Measurements from ENCODE around the gene MSTN.
A peak's percentile ranks its signal among the peaks of the same experiment; 100 is the strongest.

Gene MSTN

GRCh38 chr2:190090148-190090547 is 27.6 kb upstream of the MSTN start:
- no peak for DNase-seq (ENCODE audit: low read depth)
- no peak overlapping the region for H3K4me3 ChIP-seq (ENCODE audit: low read depth, low read length)
- in situ Hi-C loops (cut with HindIII; ENCODE audit: low sequenced_read_pairs) = loop anchor here (25.0 kb wide), 1 partner anchor 422 kb away; no protein-coding TSS in a partner anchor
- no peak for TF ChIP-seq CTCF (IDR thresholded peaks at IDR 0.05; ENCODE audit: low read depth, low read length, missing control alignments)

GRCh38 chr2:190088917-190089316 is 26.4 kb upstream of the MSTN start:
- DNase-seq (ENCODE audit: low read depth) = peak; percentile 65
- peak; percentile 70 for TF ChIP-seq CTCF (IDR thresholded peaks at IDR 0.05; ENCODE audit: low read depth, low read length, missing control alignments)
- no peak overlapping the region for H3K4me3 ChIP-seq (ENCODE audit: low read depth, low read length)
- in situ Hi-C loops (cut with HindIII; ENCODE audit: low sequenced_read_pairs) = loop anchor here (25.0 kb wide), 1 partner anchor 423 kb away; no protein-coding TSS in a partner anchor

GRCh38 chr2:190084704-190085103 is 22.2 kb upstream of the MSTN start:
- TF ChIP-seq CTCF (IDR thresholded peaks at IDR 0.05; ENCODE audit: low read depth, low read length, missing control alignments) = no peak
- in situ Hi-C loops (cut with HindIII; ENCODE audit: low sequenced_read_pairs) = loop anchor here (25.0 kb wide), 1 partner anchor 428 kb away; no protein-coding TSS in a partner anchor
- no peak for DNase-seq (ENCODE audit: low read depth)
- no peak overlapping the region for H3K4me3 ChIP-seq (ENCODE audit: low read depth, low read length)

- in situ Hi-C loops (cut with HindIII; ENCODE audit: low sequenced_read_pairs) = loop anchor here (25.0 kb wide), 1 partner anchor 430 kb away; no protein-coding TSS in a partner anchor
- no peak for DNase-seq (ENCODE audit: low read depth)
- TF ChIP-seq CTCF (IDR thresholded peaks at IDR 0.05; ENCODE audit: low read depth, low read length, missing control alignments) = no peak
- H3K4me3 ChIP-seq (ENCODE audit: low read depth, low read length) = no peak overlapping the region
Measured at GRCh38 chr2:190082118-190082517, 19.6 kb upstream of the MSTN start.

GRCh38 chr2:190080527-190081049 is 18.1 kb upstream of the MSTN start:
- in situ Hi-C loops (cut with HindIII; ENCODE audit: low sequenced_read_pairs) = loop anchor here (25.0 kb wide), 1 partner anchor 432 kb away; no protein-coding TSS in a partner anchor
- no peak overlapping the region for H3K4me3 ChIP-seq (ENCODE audit: low read depth, low read length)
- DNase-seq (ENCODE audit: low read depth) = no peak
- TF ChIP-seq CTCF (IDR thresholded peaks at IDR 0.05; ENCODE audit: low read depth, low read length, missing control alignments) = no peak

GRCh38 chr2:190079160-190079559 is 16.6 kb upstream of the MSTN start:
- in situ Hi-C loops (cut with HindIII; ENCODE audit: low sequenced_read_pairs) = loop anchor here (25.0 kb wide), 1 partner anchor 433 kb away; no protein-coding TSS in a partner anchor

More at GRCh38 chr2:190079160-190079559, 16.6 kb upstream of the MSTN start:
- no peak overlapping the region for H3K4me3 ChIP-seq (ENCODE audit: low read depth, low read length)
- TF ChIP-seq CTCF (IDR thresholded peaks at IDR 0.05; ENCODE audit: low read depth, low read length, missing control alignments) = no peak
- no peak for DNase-seq (ENCODE audit: low read depth)
